Lower lobe of right lung (tissue), 2 donors: Measurements from ENCODE around the gene SPACA6. TPM values are rescaled to one million over a fixed set of nuclear protein-coding genes. Genes with fewer than 3 reads are reported as not detected.

Experiments used
- ATAC-seq, 2 donors: fragments of 200-7000 bp; cut with Tn5 transposase; one replicate each; pipeline ENCODE4 v1.9.1; 2020 to 2022; ENCODE audit warnings: mild to moderate bottlenecking in 2 of 2, moderate library complexity in 2 of 2
- DNase-seq: peaks from one replicate; pipeline ENCODE4 v3.0.0-alpha.2; 2020
- H3K27ac ChIP-seq: fragments of 200-600 bp; one replicate; pipeline ENCODE4 v1.8.0; 2022
- H3K27me3 ChIP-seq: fragments of 200-600 bp; one replicate; pipeline ENCODE4 v1.8.0; 2022; ENCODE audit warnings: low read depth
- H3K36me3 ChIP-seq: fragments of 200-600 bp; one replicate; pipeline ENCODE4 v1.8.0; 2022; ENCODE audit warnings: mild to moderate bottlenecking
- H3K4me1 ChIP-seq: fragments of 200-600 bp; one replicate; pipeline ENCODE4 v1.8.0; 2022
- H3K4me3 ChIP-seq: fragments of 200-600 bp; one replicate; pipeline ENCODE4 v1.8.0; 2022; ENCODE audit warnings: mild to moderate bottlenecking
- H3K9me3 ChIP-seq: fragments of 200-600 bp; one replicate; pipeline ENCODE4 v1.8.0; 2022
- intact Hi-C: fragments of 100-400 bp; cut with DNase I; formaldehyde crosslinking; loops from one replicate; pipeline ENCODE4 v1.11.0; 2022
- total RNA-seq: library from RNA; stranded (reverse); fragmentation: NEBNext Ultra II Directional; extraction: Animal tissue kit (Norgen Biotek cat#: 25700); gene quantifications from one replicate; pipeline ENCODE4 v1.2.1, GENCODE V29; 2021
- TF ChIP-seq, protein P1 (sequence below): fragments of 200-600 bp; IDR thresholded peaks from one replicate; pipeline ENCODE4 v1.8.0; 2022; ENCODE audit warnings: antibody characterized with exemption, mild to moderate bottlenecking
- donor health status: DM: no; HTN: yes; CAD: no; lungs with severe emphysema.

Gene SPACA6
- total RNA-seq, 1 donor from 2014 or later, result 19.8 TPM

GRCh38 chr19:51739466-51740213, 46.5 kb downstream of the SPACA6 start:
- Histone ChIP-seq H3K4me3 (no peak overlapping the region), H3K27me3 (no peaks in the 10 kb centered on the region), H3K4me1 (peaks cover 5% of the 10 kb centered on the region), H3K27ac (no peak overlapping the region), H3K9me3 (no peaks in the 10 kb centered on the region), H3K36me3 (no peaks in the 10 kb centered on the region)
- TF ChIP-seq, protein P1, sequence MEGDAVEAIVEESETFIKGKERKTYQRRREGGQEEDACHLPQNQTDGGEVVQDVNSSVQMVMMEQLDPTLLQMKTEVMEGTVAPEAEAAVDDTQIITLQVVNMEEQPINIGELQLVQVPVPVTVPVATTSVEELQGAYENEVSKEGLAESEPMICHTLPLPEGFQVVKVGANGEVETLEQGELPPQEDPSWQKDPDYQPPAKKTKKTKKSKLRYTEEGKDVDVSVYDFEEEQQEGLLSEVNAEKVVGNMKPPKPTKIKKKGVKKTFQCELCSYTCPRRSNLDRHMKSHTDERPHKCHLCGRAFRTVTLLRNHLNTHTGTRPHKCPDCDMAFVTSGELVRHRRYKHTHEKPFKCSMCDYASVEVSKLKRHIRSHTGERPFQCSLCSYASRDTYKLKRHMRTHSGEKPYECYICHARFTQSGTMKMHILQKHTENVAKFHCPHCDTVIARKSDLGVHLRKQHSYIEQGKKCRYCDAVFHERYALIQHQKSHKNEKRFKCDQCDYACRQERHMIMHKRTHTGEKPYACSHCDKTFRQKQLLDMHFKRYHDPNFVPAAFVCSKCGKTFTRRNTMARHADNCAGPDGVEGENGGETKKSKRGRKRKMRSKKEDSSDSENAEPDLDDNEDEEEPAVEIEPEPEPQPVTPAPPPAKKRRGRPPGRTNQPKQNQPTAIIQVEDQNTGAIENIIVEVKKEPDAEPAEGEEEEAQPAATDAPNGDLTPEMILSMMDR, result no peak
- intact Hi-C loops, result no loop called here
- ATAC-seq (peak in 1 of 2 donors; percentile 13), DNase-seq (no peak)

DNA sequence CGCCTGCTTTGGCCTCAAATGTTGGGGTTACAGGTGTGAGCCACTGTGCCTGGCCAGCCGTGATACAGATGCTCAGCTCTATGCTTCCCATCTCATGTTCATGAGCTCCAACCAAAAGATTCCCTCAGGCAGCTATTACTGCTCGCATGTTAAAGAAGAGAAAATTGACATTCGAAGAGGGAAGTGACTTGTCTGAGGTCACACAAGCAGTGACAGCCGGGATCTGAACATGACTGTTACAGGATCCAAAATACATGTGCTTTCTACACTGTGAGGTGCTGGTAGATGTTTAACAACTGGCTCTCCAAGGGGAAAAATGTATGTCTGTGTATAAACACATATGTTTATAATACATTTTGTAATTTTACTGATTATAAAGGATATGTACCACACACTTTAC, 47.2 kb downstream of the SPACA6 start:
- H3K9me3 ChIP-seq, result no peaks in the 10 kb centered on the region
- no peaks in the 10 kb centered on the region for H3K36me3 ChIP-seq
- no peaks in the 10 kb centered on the region for H3K27me3 ChIP-seq
- H3K4me1 ChIP-seq, result peaks cover 5% of the 10 kb centered on the region
- intact Hi-C loops, result no loop called here
- no peak overlapping the region for H3K27ac ChIP-seq
- DNase-seq, result no peak
- TF ChIP-seq, protein P1, result no peak
- H3K4me3 ChIP-seq, result no peak overlapping the region
- ATAC-seq, result peak; percentile 5 to 42

- no peak overlapping the region for H3K4me3 ChIP-seq
- intact Hi-C loops, result no loop called here
- no peak overlapping the region for H3K27ac ChIP-seq
- no peaks in the 10 kb centered on the region for H3K9me3 ChIP-seq
- H3K36me3 ChIP-seq, result no peaks in the 10 kb centered on the region
- no peak for DNase-seq
- ATAC-seq, result no peak
- TF ChIP-seq, protein P1, result no peak
- H3K4me1 ChIP-seq, result no peaks in the 10 kb centered on the region
- no peaks in the 10 kb centered on the region for H3K27me3 ChIP-seq
Observed at GRCh38 chr19:51742789-51743188, 49.7 kb downstream of the SPACA6 start.

DNA sequence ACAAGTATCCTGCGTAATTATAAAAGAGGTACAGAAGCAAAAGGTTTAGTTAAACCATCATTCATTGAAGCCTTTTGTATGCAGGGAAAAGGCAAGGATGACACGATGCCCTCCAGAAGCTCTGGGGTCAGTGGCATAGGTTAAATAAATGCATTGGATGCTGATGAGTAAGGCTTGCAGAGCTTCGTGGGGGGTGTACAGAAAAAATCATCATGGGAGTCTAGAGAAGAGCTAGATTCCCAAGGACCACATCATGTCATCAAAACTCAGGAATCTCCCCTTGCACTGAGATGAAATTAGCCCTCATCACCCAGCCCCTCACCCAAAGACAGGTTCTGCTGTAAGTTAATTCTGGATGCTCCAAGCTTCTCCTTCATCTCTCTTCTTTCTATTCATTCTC, 50.3 kb downstream of the SPACA6 start:
- intact Hi-C loops, result no loop called here
- Histone ChIP-seq H3K27ac (no peak overlapping the region), H3K9me3 (no peaks in the 10 kb centered on the region), H3K4me1 (no peaks in the 10 kb centered on the region), H3K4me3 (no peak overlapping the region), H3K36me3 (no peaks in the 10 kb centered on the region), H3K27me3 (no peaks in the 10 kb centered on the region)
- DNase-seq (no peak), ATAC-seq (no peak)
- TF ChIP-seq, protein P1, result no peak

GRCh38 chr19:51746731-51747130, 53.6 kb downstream of the SPACA6 start:
- intact Hi-C loops, result no loop called here
- Histone ChIP-seq H3K27ac (no peak overlapping the region), H3K4me3 (no peak overlapping the region), H3K9me3 (no peaks in the 10 kb centered on the region), H3K36me3 (no peaks in the 10 kb centered on the region), H3K4me1 (no peaks in the 10 kb centered on the region), H3K27me3 (no peaks in the 10 kb centered on the region)
- DNase-seq, result no peak
- TF ChIP-seq, protein P1, result no peak
- no peak for ATAC-seq
